DOHH2 (cell line): ENCODE measurements around the gene TNS1.
"Not testable (repeated sequence)": the region's sequence is repeated elsewhere in the genome, so short reads cannot be mapped to it uniquely, and the experiment has no call there.

ENCODE experiments used
- H3F3A ChIP-seq: fragments of 200-600 bp; sonication (generic), shearing (Covaris generic); 2 replicates; pipeline ENCODE4 v1.6.0; 2016; ENCODE audit warnings: antibody characterized with exemption, mild to moderate bottlenecking; ENCODE audit not compliant: control insufficient read depth, insufficient read depth
- H3K27ac ChIP-seq: fragments of 200-600 bp; sonication (generic); 2 replicates; pipeline ENCODE4 v1.5.1; 2014; ENCODE audit warnings: low read depth, mild to moderate bottlenecking, low read length, moderate library complexity
- H3K27me3 ChIP-seq: fragments of 200-600 bp; sonication (generic); 2 replicates; pipeline ENCODE4 v1.6.1; 2014; ENCODE audit warnings: mild to moderate bottlenecking, low read length, mixed read lengths; ENCODE audit not compliant: control insufficient read depth
- H3K36me3 ChIP-seq: fragments of 200-600 bp; sonication (generic); 2 replicates; pipeline ENCODE4 v1.6.1; 2014; ENCODE audit warnings: mild to moderate bottlenecking, low read length, moderate library complexity, mixed read lengths; ENCODE audit not compliant: control insufficient read depth
- H3K4me1 ChIP-seq: fragments of 200-600 bp; sonication (generic); 2 replicates; pipeline ENCODE4 v1.6.1; 2014; ENCODE audit warnings: mild to moderate bottlenecking, low read length, mixed read lengths; ENCODE audit not compliant: control insufficient read depth
- H3K4me2 ChIP-seq: fragments of 200-600 bp; sonication (generic); 2 replicates; pipeline ENCODE4 v1.6.0; 2014; ENCODE audit warnings: mild to moderate bottlenecking, low read length, moderate library complexity
- H3K4me3 ChIP-seq: fragments of 200-600 bp; sonication (generic); 2 replicates; pipeline ENCODE4 v1.5.1; 2014; ENCODE audit warnings: mild to moderate bottlenecking, low read length, mixed read lengths
- H3K79me2 ChIP-seq: fragments of 200-600 bp; sonication (generic); 2 replicates; pipeline ENCODE4 v1.6.1; 2014; ENCODE audit warnings: mild to moderate bottlenecking, low read length, mixed read lengths; ENCODE audit not compliant: control insufficient read depth
- H3K9me2 ChIP-seq: fragments of 200-600 bp; sonication (generic); replicated peaks from 2 replicates; pipeline ENCODE4 v1.6.1; 2014; ENCODE audit warnings: mild to moderate bottlenecking, low read length, mixed read lengths; ENCODE audit not compliant: control insufficient read depth
- H3K9me3 ChIP-seq: fragments of 200-600 bp; sonication (generic); 2 replicates; pipeline ENCODE4 v1.6.1; 2014; ENCODE audit warnings: antibody characterized with exemption, low read length, mixed read lengths; ENCODE audit not compliant: control insufficient read depth, insufficient read depth
- H4K20me1 ChIP-seq: fragments of 200-600 bp; sonication (generic); 2 replicates; pipeline ENCODE4 v1.6.0; 2014; ENCODE audit warnings: low read depth, mild to moderate bottlenecking, antibody characterized with exemption, low read length, moderate library complexity; ENCODE audit not compliant: control insufficient read depth, insufficient read depth
- CTCF ChIP-seq: fragments of 200-600 bp; sonication (generic); IDR thresholded peaks from one replicate; pipeline ENCODE4 v1.5.1; 2014; ENCODE audit warnings: antibody characterized with exemption, mild to moderate bottlenecking, low read depth, low read length; ENCODE audit not compliant: poor library complexity, severe bottlenecking
- EZH2phosphoT487 ChIP-seq: fragments of 200-600 bp; sonication (generic); IDR thresholded peaks from 2 replicates; pipeline ENCODE4 v1.6.1; 2017; ENCODE audit warnings: borderline replicate concordance, mild to moderate bottlenecking, antibody characterized with exemption, low read length, moderate library complexity, mixed read lengths

Gene TNS1

GRCh38 chr2:218020966-218021535, 18.3 kb upstream of the TNS1 start:
- Histone ChIP-seq H3K4me2 (no peak overlapping the region), H3K4me1 (peaks cover 12% of the 10 kb centered on the region), H3K36me3 (no peaks in the 10 kb centered on the region), H3F3A (no peaks in the 10 kb centered on the region), H3K9me3 (no peaks in the 10 kb centered on the region), H3K9me2 (no peaks in the 10 kb centered on the region), H3K27ac (no peak overlapping the region), H3K79me2 (no peaks in the 10 kb centered on the region), H4K20me1 (no peaks in the 10 kb centered on the region), H3K27me3 (no peaks in the 10 kb centered on the region), H3K4me3 (no peak overlapping the region)
- TF ChIP-seq CTCF (no peak), EZH2phosphoT487 (no peak)

DNA sequence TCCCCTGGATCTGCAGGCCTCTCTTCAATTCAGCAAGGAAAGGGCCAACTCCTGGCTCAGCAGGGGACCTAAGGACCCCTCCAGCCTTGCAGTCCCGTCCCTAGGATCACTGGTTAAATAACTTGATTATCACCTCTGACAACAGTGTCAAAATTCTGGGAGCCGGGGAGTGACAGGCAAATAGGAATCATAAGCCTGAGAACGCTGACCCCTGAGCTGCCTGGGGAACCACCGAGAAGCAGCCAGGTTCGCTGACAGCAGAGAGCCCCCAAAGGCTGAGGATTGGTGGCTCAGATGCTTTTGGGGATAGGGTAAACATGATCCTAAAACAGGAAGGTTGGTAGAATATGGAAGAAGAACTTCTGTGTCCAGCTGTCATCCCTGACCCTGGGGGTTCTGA, 17.5 kb upstream of the TNS1 start:
- Histone ChIP-seq H3K27ac (no peak overlapping the region), H3K4me3 (no peak overlapping the region), H3K79me2 (no peaks in the 10 kb centered on the region), H3F3A (no peaks in the 10 kb centered on the region), H3K36me3 (no peaks in the 10 kb centered on the region), H3K4me1 (peaks cover 12% of the 10 kb centered on the region), H3K9me3 (no peaks in the 10 kb centered on the region), H3K4me2 (no peak overlapping the region), H3K27me3 (no peaks in the 10 kb centered on the region), H3K9me2 (no peaks in the 10 kb centered on the region), H4K20me1 (no peaks in the 10 kb centered on the region)
- TF ChIP-seq CTCF (no peak), EZH2phosphoT487 (no peak)

- peaks cover 12% of the 10 kb centered on the region for H3K4me1 ChIP-seq
- H3K4me2 ChIP-seq: no peak overlapping the region; the same call in 1 of the 2 replicates
- no peaks in the 10 kb centered on the region for H3K36me3 ChIP-seq
- H3K27me3 ChIP-seq: no peaks in the 10 kb centered on the region
- no peak overlapping the region for H3K27ac ChIP-seq
- no peaks in the 10 kb centered on the region for H3K9me3 ChIP-seq
- no peaks in the 10 kb centered on the region for H3F3A ChIP-seq
- H3K4me3 ChIP-seq: no peak overlapping the region
- TF ChIP-seq CTCF (no peak), EZH2phosphoT487 (no peak)
- no peaks in the 10 kb centered on the region for H3K79me2 ChIP-seq
- H4K20me1 ChIP-seq: no peaks in the 10 kb centered on the region
- H3K9me2 ChIP-seq: no peaks in the 10 kb centered on the region
Measured at GRCh38 chr2:218019411-218020060, 16.7 kb upstream of the TNS1 start.

DNA sequence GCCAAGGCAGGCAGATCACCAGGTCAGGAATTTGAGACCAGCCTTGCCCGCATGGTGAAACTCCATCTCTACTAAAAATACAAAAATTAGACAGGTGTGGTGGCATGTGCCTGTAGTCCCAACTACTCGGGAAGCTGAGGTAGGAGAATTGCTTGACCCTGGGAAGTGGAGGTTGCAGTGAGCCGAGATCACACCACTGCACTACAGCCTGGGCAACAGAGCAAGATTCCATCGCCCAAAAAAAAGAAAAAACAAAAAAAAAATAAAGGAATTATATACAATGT, 16.0 kb upstream of the TNS1 start:
- H3K36me3 ChIP-seq, H3K9me2 ChIP-seq, H3K27ac ChIP-seq, H3K4me3 ChIP-seq, H3K27me3 ChIP-seq, H4K20me1 ChIP-seq, H3K79me2 ChIP-seq, H3K9me3 ChIP-seq, H3F3A ChIP-seq, H3K4me2 ChIP-seq: not testable (repeated sequence)
- H3K4me1 ChIP-seq: peaks cover 12% of the 10 kb centered on the region
